Activated CD8-positive, alpha-beta memory T cell treated with anti-CD3 and anti-CD28 coated beads, Interleukin-2, amount 10 ng/mL, durations not matched to agents 7 days and 5 days (primary cell): ENCODE data around the gene RS1. TPM values are rescaled to one million over a fixed set of nuclear protein-coding genes. Genes with fewer than 3 reads are reported as not detected.

Source experiments
- ATAC-seq: fragments of 150-1000 bp; cut with Tn5 transposase; one replicate; pipeline ENCODE4 v1.10.0; 2021; ENCODE audit warnings: moderate library complexity
- CTCF ChIA-PET: fragments of 350-600 bp; sonication (Branson Sonifier 250); formaldehyde crosslinking; loops from one replicate; lab custom pipeline; 2021; ENCODE audit warnings: antibody characterized with exemption; lab: Charles Lee
- DNase-seq: peaks from one replicate; pipeline ENCODE4 v3.0.0-alpha.2; 2020
- H3K27ac Mint-ChIP-seq: one replicate; pipeline ENCODE4 v1.8.0; 2021; ENCODE audit warnings: mild to moderate bottlenecking, mixed read lengths
- H3K27me3 Mint-ChIP-seq: one replicate; pipeline ENCODE4 v1.8.0; 2021; ENCODE audit warnings: mixed read lengths
- H3K36me3 Mint-ChIP-seq: one replicate; pipeline ENCODE4 v1.8.0; 2021; ENCODE audit warnings: mild to moderate bottlenecking, mixed read lengths
- H3K4me1 Mint-ChIP-seq: one replicate; pipeline ENCODE4 v1.8.0; 2021; ENCODE audit warnings: mixed read lengths
- H3K4me3 Mint-ChIP-seq: one replicate; pipeline ENCODE4 v1.8.0; 2021; ENCODE audit warnings: mild to moderate bottlenecking, moderate library complexity, mixed read lengths
- H3K9me3 Mint-ChIP-seq: one replicate; pipeline ENCODE4 v1.8.0; 2022; ENCODE audit warnings: low read depth, mixed read lengths
- total RNA-seq, 2 experiments: library from RNA; stranded (reverse); gene quantifications; one replicate each; pipeline ENCODE4 v1.2.3, GENCODE V29; 2021

The RS1 gene
- total RNA-seq = not detected

DNA sequence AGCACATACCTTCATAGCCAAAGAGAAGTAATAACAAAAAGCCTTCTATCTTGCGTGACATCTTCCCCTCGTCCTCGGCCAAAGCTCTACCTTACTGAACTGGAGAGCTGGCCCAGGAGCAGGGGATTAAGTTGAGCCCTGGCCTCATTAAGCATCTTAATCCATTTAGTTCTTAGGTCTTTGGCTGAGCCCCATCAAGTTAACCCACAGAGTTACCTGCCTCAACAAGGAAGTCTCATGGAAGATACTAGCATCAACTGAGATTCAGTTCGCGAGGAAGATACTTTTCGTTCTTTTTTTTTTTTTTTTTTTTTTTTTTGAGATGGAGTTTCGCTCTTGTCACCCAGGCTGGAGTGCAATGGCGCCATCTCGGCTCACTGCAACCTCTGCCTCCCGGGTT lies at the start of gene RS1:
TSS of gene RS1 (minus strand) at position 101 of the 400 bp plus-strand sequence. CDS start at position 61, 40 bp downstream.
- H3K27ac Mint-ChIP-seq = no peak within 1 kb of the TSS
- H3K4me1 Mint-ChIP-seq = peaks cover 8% of the 10 kb centered on the region
- CTCF ChIA-PET = no interaction called here
- ATAC-seq = no peak
- no peaks in the 10 kb centered on the region for H3K27me3 Mint-ChIP-seq
- H3K36me3 Mint-ChIP-seq = no peaks in the 10 kb centered on the region
- no peak for DNase-seq
- H3K4me3 Mint-ChIP-seq = no peak within 1 kb of the TSS
- no peaks in the 10 kb centered on the region for H3K9me3 Mint-ChIP-seq

DNA sequence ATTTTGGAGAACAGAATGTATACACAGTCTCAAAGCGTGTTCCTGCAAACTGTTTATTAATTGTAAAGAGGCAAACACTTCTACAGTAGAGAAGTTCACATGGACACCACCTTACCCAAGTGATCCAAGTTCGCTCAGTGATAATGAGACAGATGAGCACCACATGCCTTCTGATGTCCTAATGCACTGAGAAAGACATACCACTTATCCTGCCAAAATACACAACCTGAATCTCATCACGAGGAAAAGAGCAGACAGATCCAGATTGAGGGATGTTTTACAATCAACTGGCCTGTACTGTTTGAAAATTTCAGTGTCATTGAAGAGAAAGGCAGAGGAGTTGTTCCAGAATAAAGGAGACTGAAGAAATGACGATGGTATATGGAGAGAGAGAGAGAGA lies 47.9 kb upstream of the RS1 start:
- DNase-seq = no peak
- Mint-ChIP-seq H3K4me3 (no peak overlapping the region), H3K36me3 (no peaks in the 10 kb centered on the region), H3K27me3 (no peaks in the 10 kb centered on the region), H3K9me3 (no peaks in the 10 kb centered on the region), H3K4me1 (no peaks in the 10 kb centered on the region), H3K27ac (no peak overlapping the region)
- CTCF ChIA-PET = interaction anchor here (0.7 kb wide), 1 partner anchor 336 kb away, joined by 3 read pairs; no protein-coding TSS in a partner anchor
- no peak for ATAC-seq

DNA sequence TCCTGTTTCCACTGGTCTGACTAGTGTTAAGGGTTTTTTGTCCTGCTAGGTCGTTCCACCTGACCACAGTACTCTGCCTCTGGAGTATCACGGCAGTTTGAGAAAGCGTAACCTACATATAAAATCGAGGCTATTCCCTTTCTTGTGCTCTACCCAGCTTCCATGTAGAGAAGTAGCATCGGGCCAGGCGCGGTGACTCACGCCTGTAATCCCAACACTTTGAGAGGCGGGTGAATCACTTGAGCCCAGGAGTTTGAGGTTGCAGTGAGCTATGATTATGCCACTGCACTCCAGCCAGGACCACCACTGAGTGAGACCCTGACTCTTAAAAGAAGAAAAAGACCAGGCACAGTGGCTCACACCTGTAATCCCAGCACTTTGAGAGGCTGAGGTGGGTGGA lies 43.0 kb upstream of the RS1 start:
- Mint-ChIP-seq H3K27me3 (no peaks in the 10 kb centered on the region), H3K36me3 (no peaks in the 10 kb centered on the region), H3K9me3 (no peaks in the 10 kb centered on the region), H3K4me1 (no peaks in the 10 kb centered on the region), H3K27ac (no peak overlapping the region), H3K4me3 (no peak overlapping the region)
- CTCF ChIA-PET = no interaction called here
- no peak for ATAC-seq
- no peak for DNase-seq

DNA sequence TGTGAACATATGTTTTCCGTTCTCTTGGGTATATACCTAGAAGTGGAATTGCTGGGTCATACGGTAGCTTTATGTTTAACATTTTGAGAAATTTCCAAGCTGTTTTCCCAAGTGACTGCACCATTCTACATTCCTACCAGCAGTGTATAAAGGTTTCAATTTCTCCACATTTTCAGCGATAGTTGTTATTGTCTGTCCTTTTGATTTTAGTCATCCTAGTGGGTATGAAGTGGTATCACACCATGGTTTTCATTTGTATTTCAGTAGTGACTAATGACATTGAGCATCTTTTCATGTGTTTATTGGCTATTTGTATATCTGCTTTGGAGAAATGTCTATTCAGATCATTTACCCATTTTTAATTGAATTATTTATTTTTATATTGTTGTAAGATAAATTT lies 37.9 kb upstream of the RS1 start:
- no peaks in the 10 kb centered on the region for H3K36me3 Mint-ChIP-seq
- ATAC-seq (no peak), DNase-seq (no peak)
- H3K9me3 Mint-ChIP-seq = no peaks in the 10 kb centered on the region
- H3K4me1 Mint-ChIP-seq = no peaks in the 10 kb centered on the region
- no peak overlapping the region for H3K4me3 Mint-ChIP-seq
- CTCF ChIA-PET = no interaction called here
- H3K27ac Mint-ChIP-seq = no peak overlapping the region
- H3K27me3 Mint-ChIP-seq = peaks cover 5% of the 10 kb centered on the region

DNA sequence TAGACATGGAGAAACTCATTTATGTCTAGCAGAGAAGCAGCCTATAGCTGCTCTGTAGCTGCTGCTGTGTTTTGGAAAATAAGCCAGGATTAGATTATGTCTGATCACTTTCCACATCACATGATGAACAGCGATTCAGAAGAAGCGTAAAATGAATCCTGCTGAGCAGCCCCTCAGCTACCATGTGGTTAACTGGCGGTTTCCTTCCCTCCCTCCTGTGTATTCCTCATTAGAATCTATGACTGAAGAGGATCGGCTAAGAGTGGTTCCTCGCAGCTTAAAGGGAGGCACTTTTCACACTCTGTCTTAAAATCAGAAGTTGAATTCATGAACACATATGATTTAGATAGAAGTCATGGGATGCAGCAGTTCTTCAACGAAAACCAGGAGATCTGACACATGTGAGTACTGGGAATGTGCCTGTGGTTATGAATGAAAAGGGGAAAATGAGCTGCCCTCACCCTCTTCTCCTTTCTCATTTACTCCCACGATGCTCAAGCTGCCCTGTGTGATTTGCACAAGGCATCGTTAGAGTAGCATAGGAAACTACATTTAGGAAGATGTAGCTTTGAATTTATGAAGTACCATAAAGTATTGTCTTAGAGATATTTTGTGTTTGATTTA lies 35.6 kb upstream of the RS1 start, which contains the start of gene PPEF1:
TSS of gene PPEF1 (plus strand) at position 220 of the 624 bp plus-strand sequence. CDS start at position 356, 136 bp downstream.
- Mint-ChIP-seq H3K36me3 (no peaks in the 10 kb centered on the region), H3K4me1 (no peaks in the 10 kb centered on the region), H3K27me3 (peaks cover 5% of the 10 kb centered on the region), H3K9me3 (no peaks in the 10 kb centered on the region), H3K27ac (no peak within 1 kb of the TSS), H3K4me3 (no peak within 1 kb of the TSS)
- DNase-seq = no peak
- ATAC-seq = no peak
- CTCF ChIA-PET = no interaction called here

DNA sequence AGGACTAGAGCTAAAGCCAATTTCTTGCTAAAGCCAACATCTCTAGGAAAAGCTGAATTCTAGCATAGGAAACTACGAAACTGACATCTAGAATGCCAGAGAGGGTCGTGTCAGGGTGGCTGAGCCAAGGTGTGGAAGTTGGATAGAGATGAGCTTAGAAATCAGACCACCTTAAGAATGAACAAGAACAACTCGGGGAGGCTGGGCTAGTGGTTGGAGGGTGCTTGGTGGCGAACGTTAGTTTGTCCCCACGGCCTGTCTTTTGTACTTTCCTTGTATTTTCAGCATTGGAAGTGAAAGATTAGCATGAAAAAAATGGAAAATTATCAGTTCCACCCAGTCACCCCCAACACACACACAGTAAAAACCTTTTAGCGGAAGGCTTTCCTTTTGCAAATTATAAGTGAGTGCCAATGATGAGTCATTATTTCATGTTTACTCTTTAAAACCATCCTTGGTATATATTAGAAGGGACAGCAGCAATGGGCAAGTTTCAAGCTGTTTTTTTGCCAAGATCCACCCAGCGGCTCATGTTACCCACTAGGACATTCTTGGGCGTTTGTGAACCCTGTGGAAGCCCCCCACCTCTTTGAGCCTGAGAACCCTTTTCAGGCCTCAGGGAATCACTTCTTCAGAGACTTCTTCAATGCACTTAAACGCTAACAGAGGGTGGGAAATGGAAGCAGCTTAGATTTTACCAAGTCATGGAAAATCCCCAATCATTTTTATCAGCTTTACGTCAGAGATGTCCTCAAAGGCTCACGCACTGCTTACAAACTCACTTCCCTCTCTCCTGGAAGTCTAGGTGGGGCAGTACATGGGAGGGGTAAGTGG lies 30.7 kb upstream of the RS1 start:
- CTCF ChIA-PET = interaction anchor here (0.5 kb wide), 1 partner anchor 232 kb away, joined by 3 read pairs; no protein-coding TSS in a partner anchor
- no peak for DNase-seq
- H3K4me3 Mint-ChIP-seq = no peak overlapping the region
- ATAC-seq = no peak
- H3K27ac Mint-ChIP-seq = no peak overlapping the region
- no peaks in the 10 kb centered on the region for H3K36me3 Mint-ChIP-seq
- peaks cover 2% of the 10 kb centered on the region for H3K27me3 Mint-ChIP-seq
- H3K9me3 Mint-ChIP-seq = no peaks in the 10 kb centered on the region
- H3K4me1 Mint-ChIP-seq = no peaks in the 10 kb centered on the region

DNA sequence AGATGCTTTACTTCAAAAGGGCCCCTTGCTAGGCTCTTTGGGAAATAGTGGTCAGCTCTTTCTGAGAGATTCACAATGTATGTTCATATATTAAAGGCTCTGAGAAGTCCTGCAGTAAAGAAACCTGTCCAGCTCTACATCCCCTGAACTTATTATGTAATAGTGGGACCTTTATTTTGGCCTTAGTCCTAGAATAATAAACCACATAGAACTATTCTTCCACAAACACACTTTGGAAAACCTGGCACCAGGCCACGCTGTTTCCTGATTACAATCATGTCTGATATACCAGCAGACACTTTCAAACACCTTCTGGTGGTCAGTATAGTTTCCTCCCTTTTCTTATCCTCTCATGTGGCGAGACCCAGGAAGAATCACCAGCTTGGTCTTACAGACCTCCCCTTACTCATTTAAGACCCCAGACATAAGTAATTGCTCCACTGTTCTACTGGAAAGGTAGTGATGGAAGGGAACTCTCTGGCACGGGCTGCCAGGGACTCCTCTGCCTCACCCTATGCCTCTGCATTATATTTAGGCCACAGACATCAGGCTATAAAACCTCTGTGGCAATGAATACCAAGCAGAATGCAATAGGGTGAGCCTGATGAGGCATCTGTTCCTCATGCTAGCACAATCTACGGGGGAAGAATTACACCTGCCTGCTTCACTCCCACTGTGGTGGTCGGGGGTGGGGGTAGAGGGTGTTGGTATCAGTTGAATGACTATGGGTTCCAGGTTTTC lies 29.9 kb upstream of the RS1 start:
- no peaks in the 10 kb centered on the region for H3K9me3 Mint-ChIP-seq
- H3K4me1 Mint-ChIP-seq = no peaks in the 10 kb centered on the region
- ATAC-seq (no peak), DNase-seq (no peak)
- no peak overlapping the region for H3K4me3 Mint-ChIP-seq
- no peaks in the 10 kb centered on the region for H3K36me3 Mint-ChIP-seq
- H3K27me3 Mint-ChIP-seq = no peaks in the 10 kb centered on the region
- H3K27ac Mint-ChIP-seq = no peak overlapping the region
- CTCF ChIA-PET = no interaction called here

DNA sequence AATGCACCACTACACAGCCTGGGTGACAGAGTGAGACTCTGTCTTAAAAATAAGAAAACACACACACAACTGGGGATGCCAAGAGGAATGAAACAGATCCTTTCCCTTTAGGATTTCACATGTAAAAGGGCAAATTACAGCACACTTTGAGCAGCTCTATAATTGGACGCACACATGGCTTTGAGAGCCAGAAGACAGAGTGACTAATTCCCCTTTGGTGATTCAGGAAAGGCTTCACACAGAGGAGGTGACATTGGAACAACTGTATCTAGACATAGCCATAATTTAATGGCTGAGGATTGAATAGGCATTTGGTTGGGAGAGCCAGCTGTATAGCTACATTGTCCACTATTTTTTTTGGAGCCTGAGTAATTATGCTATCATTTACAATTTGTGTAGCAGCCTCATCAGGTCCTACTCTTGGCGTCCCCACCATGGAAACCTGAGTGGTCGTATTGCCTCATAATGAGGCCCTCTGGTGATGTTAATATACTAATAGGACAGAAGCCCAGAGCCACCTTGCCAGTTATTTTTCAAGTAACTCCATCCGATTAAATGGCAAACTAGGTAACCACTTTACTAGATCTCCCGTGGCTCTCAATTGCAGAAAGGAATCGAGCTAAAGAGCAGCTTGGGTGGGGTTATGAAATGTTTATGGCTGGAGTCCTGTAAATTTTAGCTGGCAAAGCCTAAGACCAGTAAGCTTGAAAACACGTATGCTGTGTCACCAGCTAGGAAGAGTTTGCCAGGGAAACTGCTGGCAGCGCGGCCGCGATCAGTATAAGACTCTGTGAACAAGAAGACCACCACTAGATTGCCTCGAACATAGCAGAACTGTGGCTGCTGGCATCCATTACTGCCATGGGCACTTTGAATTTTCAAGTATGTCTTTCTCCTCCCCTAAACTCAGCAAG lies 27.1 kb upstream of the RS1 start:
- H3K4me3 Mint-ChIP-seq = no peak overlapping the region
- H3K27ac Mint-ChIP-seq = no peak overlapping the region
- H3K4me1 Mint-ChIP-seq = no peaks in the 10 kb centered on the region
- DNase-seq = no peak
- no peaks in the 10 kb centered on the region for H3K36me3 Mint-ChIP-seq
- CTCF ChIA-PET = no interaction called here
- no peaks in the 10 kb centered on the region for H3K9me3 Mint-ChIP-seq
- H3K27me3 Mint-ChIP-seq = no peaks in the 10 kb centered on the region
- ATAC-seq = no peak

DNA sequence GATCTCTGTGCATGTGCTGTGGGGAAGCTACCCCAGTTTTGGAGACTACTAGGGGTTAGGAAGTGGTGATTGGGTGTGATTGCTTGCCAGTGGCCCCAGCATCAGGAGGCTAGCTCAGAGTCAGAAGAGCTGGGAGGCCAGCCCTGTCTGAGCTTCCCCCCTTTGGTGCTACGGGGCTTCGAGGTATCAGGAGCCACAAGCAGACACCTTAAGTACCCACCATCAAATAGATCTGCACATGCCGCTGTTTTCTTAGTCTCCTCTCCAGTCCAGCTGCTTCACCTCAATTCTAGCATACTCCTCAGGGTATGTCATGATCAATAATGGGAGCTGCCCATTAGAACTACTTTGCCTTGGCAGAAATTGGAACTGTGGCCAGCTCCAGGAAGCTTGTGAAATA lies 24.7 kb upstream of the RS1 start:
- CTCF ChIA-PET = no interaction called here
- ATAC-seq (no peak), DNase-seq (no peak)
- no peak overlapping the region for H3K4me3 Mint-ChIP-seq
- H3K4me1 Mint-ChIP-seq = no peaks in the 10 kb centered on the region
- no peaks in the 10 kb centered on the region for H3K9me3 Mint-ChIP-seq
- H3K27me3 Mint-ChIP-seq = no peaks in the 10 kb centered on the region
- no peaks in the 10 kb centered on the region for H3K36me3 Mint-ChIP-seq
- H3K27ac Mint-ChIP-seq = no peak overlapping the region

DNA sequence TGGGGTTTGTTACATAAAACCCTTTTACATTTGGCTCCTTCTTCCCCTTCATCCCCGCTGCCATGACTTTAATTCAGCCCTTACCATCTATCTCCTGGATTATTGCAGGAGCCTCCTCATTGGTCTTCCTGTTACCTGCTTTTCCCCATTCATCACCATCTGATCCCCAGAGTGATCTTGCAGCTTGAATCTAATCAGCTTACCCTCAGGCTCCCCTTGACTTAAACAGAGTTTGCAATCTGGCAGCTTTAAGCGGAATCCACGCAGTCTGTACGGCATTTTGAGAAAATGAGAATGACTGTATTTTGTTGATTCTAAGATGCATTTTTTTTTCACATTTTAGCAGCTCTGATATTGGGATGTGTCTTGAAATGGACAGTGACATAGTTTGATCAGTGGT lies 20.6 kb upstream of the RS1 start:
- DNase-seq = no peak
- H3K4me3 Mint-ChIP-seq = no peak overlapping the region
- no peaks in the 10 kb centered on the region for H3K27me3 Mint-ChIP-seq
- CTCF ChIA-PET = no interaction called here
- ATAC-seq = no peak
- no peaks in the 10 kb centered on the region for H3K36me3 Mint-ChIP-seq
- H3K27ac Mint-ChIP-seq = no peak overlapping the region
- H3K9me3 Mint-ChIP-seq = no peaks in the 10 kb centered on the region
- no peaks in the 10 kb centered on the region for H3K4me1 Mint-ChIP-seq

DNA sequence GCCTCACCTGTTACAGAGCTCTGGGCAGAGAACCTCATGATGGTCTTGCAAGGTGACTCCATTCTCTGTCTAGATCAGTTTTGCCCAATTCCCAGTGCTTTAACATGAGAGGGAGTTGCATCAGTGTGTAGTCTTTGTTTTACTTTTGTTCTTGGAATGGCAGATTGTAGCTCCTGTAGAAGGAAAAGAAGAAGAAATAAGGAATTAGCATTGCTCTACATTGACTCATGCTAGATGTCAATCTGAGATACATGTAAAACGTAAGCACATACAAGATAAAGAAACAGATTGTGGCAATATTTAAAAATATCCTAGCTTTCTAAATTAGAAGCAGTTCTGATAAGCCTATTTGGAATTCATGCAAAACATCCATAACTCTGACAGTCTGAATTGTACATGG lies 19.5 kb upstream of the RS1 start:
- Mint-ChIP-seq H3K4me1 (no peaks in the 10 kb centered on the region), H3K27me3 (no peaks in the 10 kb centered on the region), H3K27ac (no peak overlapping the region), H3K9me3 (no peaks in the 10 kb centered on the region), H3K4me3 (no peak overlapping the region), H3K36me3 (no peaks in the 10 kb centered on the region)
- ATAC-seq (no peak), DNase-seq (no peak)
- CTCF ChIA-PET = no interaction called here

DNA sequence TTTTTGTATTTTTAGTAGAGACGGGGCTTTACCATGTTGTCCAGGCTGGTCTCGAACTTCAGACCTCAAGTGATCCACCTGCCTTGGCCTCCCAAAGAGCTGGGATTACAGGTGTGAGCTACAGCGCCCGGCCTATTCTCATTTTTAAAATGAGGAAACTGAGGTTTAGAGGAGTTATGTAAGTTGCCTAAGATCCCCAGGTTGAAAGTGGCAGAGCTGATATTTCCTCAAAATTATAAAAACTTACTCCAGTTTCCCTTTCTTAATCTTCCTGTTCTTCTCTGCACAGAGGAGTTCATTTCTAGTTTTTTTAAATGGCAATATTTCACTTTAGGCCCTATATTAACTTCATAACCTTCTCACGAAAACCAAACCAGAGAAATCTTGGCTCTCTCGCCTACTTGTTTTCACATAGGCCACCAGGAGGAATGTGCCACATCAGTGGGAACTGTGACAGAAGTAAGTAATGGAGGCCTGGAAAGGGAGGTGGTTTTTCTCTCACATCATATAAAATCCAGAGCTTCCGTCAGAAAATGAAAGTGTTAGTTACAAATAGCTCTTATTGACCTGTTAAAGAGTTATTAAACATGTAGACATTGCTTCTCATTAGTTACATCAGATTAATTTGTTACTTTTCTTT lies 16.1 kb upstream of the RS1 start:
- CTCF ChIA-PET = no interaction called here
- no peaks in the 10 kb centered on the region for H3K4me1 Mint-ChIP-seq
- no peaks in the 10 kb centered on the region for H3K9me3 Mint-ChIP-seq
- H3K4me3 Mint-ChIP-seq = no peak overlapping the region
- DNase-seq (no peak), ATAC-seq (no peak)
- no peaks in the 10 kb centered on the region for H3K36me3 Mint-ChIP-seq
- H3K27ac Mint-ChIP-seq = no peak overlapping the region
- H3K27me3 Mint-ChIP-seq = no peaks in the 10 kb centered on the region
